NCI-H2227 (cell line): ENCODE data around the gene ADAMTS15.

Source experiments
- DNase-seq: peaks from one replicate; lab custom pipeline; 2025; ENCODE audit not compliant: unreplicated experiment; lab: John Stamatoyannopoulos, UW

ADAMTS15 gene

GRCh38 chr11:130448416-130449309 is at the start of gene ADAMTS15:
TSS of gene ADAMTS15 (plus strand) at chr11:130448645. CDS start at chr11:130448974, 329 bp downstream.
- peak; percentile 92 for DNase-seq

- no peak for DNase-seq
Measured at GRCh38 chr11:130399196-130399595, 49.2 kb upstream of the ADAMTS15 start.

GRCh38 chr11:130400781-130401483 is 47.5 kb upstream of the ADAMTS15 start:
- DNase-seq: no peak

- DNase-seq: no peak
Measured at GRCh38 chr11:130402570-130402969, 45.9 kb upstream of the ADAMTS15 start.

GRCh38 chr11:130403271-130403804 is 45.1 kb upstream of the ADAMTS15 start:
- peak; percentile 14 for DNase-seq

GRCh38 chr11:130403967-130404366 is 44.5 kb upstream of the ADAMTS15 start:
- no peak for DNase-seq

- DNase-seq: no peak
Measured at GRCh38 chr11:130404727-130405126, 43.7 kb upstream of the ADAMTS15 start.

- DNase-seq: no peak
Measured at GRCh38 chr11:130405428-130405827, 43.0 kb upstream of the ADAMTS15 start.

- DNase-seq: no peak
Measured at GRCh38 chr11:130407978-130408377, 40.5 kb upstream of the ADAMTS15 start.

GRCh38 chr11:130408401-130408890 is 40.0 kb upstream of the ADAMTS15 start:
- no peak for DNase-seq

GRCh38 chr11:130408901-130409300 is 39.5 kb upstream of the ADAMTS15 start:
- no peak for DNase-seq

- DNase-seq: no peak
Measured at GRCh38 chr11:130409594-130410388, 38.7 kb upstream of the ADAMTS15 start.

- DNase-seq: no peak
Measured at GRCh38 chr11:130411223-130411622, 37.2 kb upstream of the ADAMTS15 start.

GRCh38 chr11:130413405-130414106 is 34.9 kb upstream of the ADAMTS15 start:
- DNase-seq: peak; percentile 38

- no peak for DNase-seq
Measured at GRCh38 chr11:130414107-130415080, 34.1 kb upstream of the ADAMTS15 start.

GRCh38 chr11:130415731-130416529 is 32.5 kb upstream of the ADAMTS15 start:
- DNase-seq: no peak

- DNase-seq: no peak
Measured at GRCh38 chr11:130416530-130416882, 31.9 kb upstream of the ADAMTS15 start.

GRCh38 chr11:130416906-130417305 is 31.5 kb upstream of the ADAMTS15 start:
- DNase-seq: no peak
